Astrocyte (in vitro differentiated cells and primary cell): Measurements from ENCODE around the gene ANO7. TPM values are rescaled to one million over a fixed set of nuclear protein-coding genes. Genes with fewer than 3 reads are reported as not detected.

Experiments
- DNase-seq: peaks from one replicate; pipeline ENCODE4 v3.0.0-alpha.2; 2010; ENCODE audit warnings: low read depth
- FAIRE-seq: peaks from 2 replicates; lab custom pipeline; 2011; peaks lifted over from hg19 to GRCh38; lab: Jason Lieb, UNC
- H2AFZ ChIP-seq: 2 replicates; pipeline ENCODE4 v1.6.0; 2012; ENCODE audit warnings: low read depth, low read length, inconsistent platforms
- H3K27ac ChIP-seq: 2 replicates; pipeline ENCODE4 v1.5.1; 2011; ENCODE audit warnings: low read depth, low read length, inconsistent platforms
- H3K27me3 ChIP-seq: 2 replicates; pipeline ENCODE4 v1.6.0; 2011; ENCODE audit warnings: low read length, inconsistent platforms; ENCODE audit not compliant: insufficient read depth
- H3K36me3 ChIP-seq: 2 replicates; pipeline ENCODE4 v1.5.1; 2011; ENCODE audit warnings: low read length, inconsistent platforms; ENCODE audit not compliant: insufficient read depth
- H3K4me1 ChIP-seq: 2 replicates; pipeline ENCODE4 v1.5.1; 2011; ENCODE audit warnings: low read length, inconsistent platforms; ENCODE audit not compliant: insufficient read depth
- H3K4me2 ChIP-seq: 2 replicates; pipeline ENCODE4 v1.6.0; 2012; ENCODE audit warnings: low read length, inconsistent platforms
- H3K4me3 ChIP-seq: 2 replicates; pipeline ENCODE4 v1.5.1; 2011; ENCODE audit warnings: low read depth, mild to moderate bottlenecking, low read length, inconsistent platforms; ENCODE audit not compliant: insufficient read depth
- H3K79me2 ChIP-seq: 2 replicates; pipeline ENCODE4 v1.6.0; 2012; ENCODE audit warnings: mild to moderate bottlenecking, low read length, inconsistent platforms; ENCODE audit not compliant: insufficient read depth
- H3K9ac ChIP-seq: 2 replicates; pipeline ENCODE4 v1.6.0; 2012; ENCODE audit warnings: mild to moderate bottlenecking, low read length, inconsistent platforms
- H3K9me3 ChIP-seq: 2 replicates; pipeline ENCODE4 v1.5.1; 2012; ENCODE audit warnings: low read depth, mild to moderate bottlenecking, low read length, inconsistent platforms; ENCODE audit not compliant: insufficient read depth
- H4K20me1 ChIP-seq: 2 replicates; pipeline ENCODE4 v1.6.0; 2012; ENCODE audit warnings: low read length, inconsistent platforms; ENCODE audit not compliant: insufficient read depth
- H3K27ac Mint-ChIP-seq: one replicate; pipeline ENCODE4 v1.8.0; 2021; ENCODE audit warnings: mild to moderate bottlenecking, mixed read lengths; ENCODE audit not compliant: unreplicated experiment
- H3K27me3 Mint-ChIP-seq: one replicate; pipeline ENCODE4 v1.8.0; 2021; ENCODE audit warnings: low read depth, mixed read lengths; ENCODE audit not compliant: unreplicated experiment
- H3K36me3 Mint-ChIP-seq: one replicate; pipeline ENCODE4 v1.8.0; 2021; ENCODE audit warnings: low read depth, mixed read lengths; ENCODE audit not compliant: unreplicated experiment
- H3K4me1 Mint-ChIP-seq: one replicate; pipeline ENCODE4 v1.8.0; 2021; ENCODE audit warnings: low read depth, mixed read lengths; ENCODE audit not compliant: unreplicated experiment
- H3K4me3 Mint-ChIP-seq: one replicate; pipeline ENCODE4 v1.8.0; 2021; ENCODE audit warnings: mild to moderate bottlenecking, moderate library complexity, mixed read lengths; ENCODE audit not compliant: unreplicated experiment
- H3K9me3 Mint-ChIP-seq: one replicate; pipeline ENCODE4 v1.8.0; 2021; ENCODE audit warnings: mild to moderate bottlenecking, mixed read lengths; ENCODE audit not compliant: unreplicated experiment
- EZH2 ChIP-seq: IDR thresholded peaks from 2 replicates; pipeline ENCODE4 v1.6.1; 2012; ENCODE audit warnings: mild to moderate bottlenecking, low read length, inconsistent platforms; ENCODE audit not compliant: insufficient read depth
- total RNA-seq: library from RNA; stranded (reverse); gene quantifications from 2 replicates; pipeline ENCODE4 v1.2.1, GENCODE V29; 2021
- TF ChIP-seq, protein P1 (sequence below): IDR thresholded peaks from 2 replicates; pipeline ENCODE4 v1.5.1; 2011; ENCODE audit warnings: low read depth, mild to moderate bottlenecking, inconsistent platforms, low read length, moderate library complexity; ENCODE audit not compliant: insufficient read depth

ANO7 gene
- total RNA-seq, 1 donor from 2014 or later: 7.1 TPM

DNA sequence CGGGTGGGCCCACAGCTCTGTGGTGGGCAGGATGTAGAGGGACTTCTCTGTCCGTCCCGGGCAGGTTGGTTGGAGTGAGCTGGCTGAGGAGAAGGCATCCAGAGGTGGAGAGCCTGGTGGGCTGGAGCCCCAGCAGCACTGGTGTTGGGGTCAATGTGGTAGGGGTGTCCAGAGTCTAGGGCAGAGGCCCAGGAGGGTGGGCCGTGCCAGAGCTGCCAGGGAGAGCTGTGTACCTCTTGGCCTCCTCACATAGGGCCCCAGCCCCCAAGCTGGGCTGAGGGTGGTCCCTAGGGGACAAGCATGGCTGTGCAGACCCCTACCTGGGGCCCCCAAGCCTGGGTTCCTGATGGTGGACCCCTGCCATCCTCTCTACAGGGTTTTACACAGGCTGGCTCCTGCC lies 16.0 kb downstream of the ANO7 start:
- H3K4me2 ChIP-seq: no peak overlapping the region

DNA sequence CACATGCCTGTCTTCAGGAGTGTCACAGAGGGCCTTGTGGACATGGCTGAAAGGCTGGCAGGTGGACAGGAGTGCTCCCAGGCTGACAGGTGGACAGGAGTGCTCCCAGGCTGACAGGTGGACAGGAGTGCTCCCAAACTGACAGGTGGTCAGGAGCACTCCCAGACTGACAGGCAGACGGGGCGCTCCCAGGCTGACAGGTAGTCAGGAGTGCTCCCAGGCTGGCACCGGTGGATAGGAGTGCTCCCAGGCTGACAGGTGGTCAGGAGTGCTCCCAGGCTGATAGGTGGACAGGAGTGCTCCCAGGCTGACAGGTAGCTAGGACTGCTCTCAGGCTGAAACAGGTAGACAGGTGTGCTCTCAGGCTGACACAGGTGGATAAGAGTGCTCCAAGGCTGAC lies 16.6 kb downstream of the ANO7 start:
- no peaks in the 10 kb centered on the region for H3K79me2 ChIP-seq
- H3K27ac ChIP-seq: no peak overlapping the region
- Mint-ChIP-seq H3K4me1 (no peaks in the 10 kb centered on the region), H3K27me3 (peaks cover 5% of the 10 kb centered on the region), H3K36me3 (no peaks in the 10 kb centered on the region), H3K9me3 (no peaks in the 10 kb centered on the region), H3K27ac (no peak overlapping the region), H3K4me3 (no peak overlapping the region)
- H3K9me3 ChIP-seq: no peaks in the 10 kb centered on the region
- H3K4me1 ChIP-seq: no peaks in the 10 kb centered on the region
- FAIRE-seq: no peak
- TF ChIP-seq, protein P1, sequence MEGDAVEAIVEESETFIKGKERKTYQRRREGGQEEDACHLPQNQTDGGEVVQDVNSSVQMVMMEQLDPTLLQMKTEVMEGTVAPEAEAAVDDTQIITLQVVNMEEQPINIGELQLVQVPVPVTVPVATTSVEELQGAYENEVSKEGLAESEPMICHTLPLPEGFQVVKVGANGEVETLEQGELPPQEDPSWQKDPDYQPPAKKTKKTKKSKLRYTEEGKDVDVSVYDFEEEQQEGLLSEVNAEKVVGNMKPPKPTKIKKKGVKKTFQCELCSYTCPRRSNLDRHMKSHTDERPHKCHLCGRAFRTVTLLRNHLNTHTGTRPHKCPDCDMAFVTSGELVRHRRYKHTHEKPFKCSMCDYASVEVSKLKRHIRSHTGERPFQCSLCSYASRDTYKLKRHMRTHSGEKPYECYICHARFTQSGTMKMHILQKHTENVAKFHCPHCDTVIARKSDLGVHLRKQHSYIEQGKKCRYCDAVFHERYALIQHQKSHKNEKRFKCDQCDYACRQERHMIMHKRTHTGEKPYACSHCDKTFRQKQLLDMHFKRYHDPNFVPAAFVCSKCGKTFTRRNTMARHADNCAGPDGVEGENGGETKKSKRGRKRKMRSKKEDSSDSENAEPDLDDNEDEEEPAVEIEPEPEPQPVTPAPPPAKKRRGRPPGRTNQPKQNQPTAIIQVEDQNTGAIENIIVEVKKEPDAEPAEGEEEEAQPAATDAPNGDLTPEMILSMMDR: no peak
- no peak for TF ChIP-seq EZH2
- no peak overlapping the region for H3K4me3 ChIP-seq
- H3K27me3 ChIP-seq: no peaks in the 10 kb centered on the region
- no peak overlapping the region for H2AFZ ChIP-seq
- H3K9ac ChIP-seq: no peak overlapping the region
- no peaks in the 10 kb centered on the region for H3K36me3 ChIP-seq
- no peak for DNase-seq
- no peak overlapping the region for H3K4me2 ChIP-seq
- H4K20me1 ChIP-seq: no peaks in the 10 kb centered on the region

More for the DNA sequence above, 16.0 kb downstream of the ANO7 start:
- FAIRE-seq (no peak), DNase-seq (no peak)
- Histone ChIP-seq H3K36me3 (no peaks in the 10 kb centered on the region), H3K27me3 (no peaks in the 10 kb centered on the region), H3K27ac (no peak overlapping the region), H2AFZ (no peak overlapping the region), H4K20me1 (no peaks in the 10 kb centered on the region), H3K4me3 (no peak overlapping the region), H3K4me1 (no peaks in the 10 kb centered on the region), H3K9ac (no peak overlapping the region), H3K79me2 (no peaks in the 10 kb centered on the region), H3K9me3 (no peaks in the 10 kb centered on the region)
- Mint-ChIP-seq H3K27me3 (peaks cover 5% of the 10 kb centered on the region), H3K36me3 (no peaks in the 10 kb centered on the region), H3K4me1 (no peaks in the 10 kb centered on the region), H3K27ac (no peak overlapping the region), H3K4me3 (no peak overlapping the region), H3K9me3 (no peaks in the 10 kb centered on the region)
- TF ChIP-seq EZH2: no peak
- TF ChIP-seq, protein P1: no peak

DNA sequence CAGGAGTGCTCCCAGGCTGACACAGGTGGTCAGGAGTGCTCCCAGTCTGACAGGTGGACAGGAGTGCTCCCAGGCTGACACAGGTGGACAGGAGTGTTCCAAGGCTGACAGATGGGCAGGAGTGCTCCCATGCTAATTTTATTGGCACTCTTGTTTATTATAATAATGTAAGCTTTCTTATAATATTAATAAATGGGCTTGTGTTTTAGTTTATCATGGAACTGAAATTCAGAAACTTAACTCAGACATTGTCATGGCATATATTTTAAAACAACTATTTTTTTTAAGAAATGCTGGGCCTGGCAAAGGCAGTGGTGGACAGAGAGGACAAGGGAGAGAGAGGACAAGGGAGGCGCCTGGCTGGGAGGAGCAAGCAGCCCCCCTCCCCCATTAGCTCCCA lies 18.7 kb downstream of the ANO7 start:
- no peak overlapping the region for H3K27ac ChIP-seq
- FAIRE-seq: no peak
- H3K36me3 Mint-ChIP-seq: no peaks in the 10 kb centered on the region
- peaks cover 9% of the 10 kb centered on the region for H3K27me3 Mint-ChIP-seq
- H3K4me3 Mint-ChIP-seq: no peak overlapping the region
- H3K4me2 ChIP-seq: no peak overlapping the region
- TF ChIP-seq EZH2: no peak
- TF ChIP-seq, protein P1: no peak
- no peaks in the 10 kb centered on the region for H3K4me1 ChIP-seq
- H4K20me1 ChIP-seq: no peaks in the 10 kb centered on the region
- no peaks in the 10 kb centered on the region for H3K9me3 ChIP-seq
- peaks cover 3% of the 10 kb centered on the region for H3K9me3 Mint-ChIP-seq
- H3K36me3 ChIP-seq: no peaks in the 10 kb centered on the region
- H3K27ac Mint-ChIP-seq: no peak overlapping the region
- H3K4me3 ChIP-seq: no peak overlapping the region
- H3K79me2 ChIP-seq: no peaks in the 10 kb centered on the region
- DNase-seq: no peak
- peaks cover 2% of the 10 kb centered on the region for H3K4me1 Mint-ChIP-seq
- H3K27me3 ChIP-seq: peaks cover 3% of the 10 kb centered on the region
- no peak overlapping the region for H2AFZ ChIP-seq
- H3K9ac ChIP-seq: no peak overlapping the region
